HCT116 (cell line): Measurements from ENCODE around the gene PEX5. TPM values are rescaled to one million over a fixed set of nuclear protein-coding genes. Genes with fewer than 3 reads are reported as not detected.

Source experiments
- ATAC-seq: fragments of 200-7000 bp; cut with Tn5 transposase; 2 replicates; pipeline ENCODE4 v1.9.1; 2020; ENCODE audit warnings: mild to moderate bottlenecking, moderate library complexity
- BruUV-seq: library from RNA; stranded (reverse); fragments of 400-500 nt; replicated peaks from 2 replicates; lab custom pipeline; 2021; lab: Mats Ljungman, UMichigan
- CTCF ChIA-PET: fragments of 300-600 bp; sonication (Branson Sonifier 250); formaldehyde crosslinking; loops from one replicate; lab custom pipeline; 2021; ENCODE audit warnings: antibody characterized with exemption; lab: Charles Lee
- POLR2A ChIA-PET: fragments of 300-600, 350-600 bp; sonication (Branson Sonifier 250); formaldehyde crosslinking; loops from one replicate; lab custom pipeline; 2021; ENCODE audit warnings: antibody characterized with exemption; lab: Charles Lee
- RAD21 ChIA-PET, 2 experiments: fragments of 300-600 bp; sonication (Branson Sonifier 250); formaldehyde crosslinking; loops; one replicate each; lab custom pipeline; 2023; ENCODE audit warnings: low total read pairs in 2 of 2; ENCODE audit not compliant: uncharacterized antibody in 2 of 2, unreplicated experiment in 2 of 2, low non-redundant PET in 1 of 2; lab: Charles Lee
- DNase-seq: peaks from one replicate; pipeline ENCODE4 v3.0.0-alpha.2; 2010; ENCODE audit warnings: low read depth, low spot score
- H2AFZ ChIP-seq: fragments of 200-600 bp; shearing (Covaris generic), sonication (generic); 2 replicates; pipeline ENCODE4 v1.6.1; 2017; ENCODE audit warnings: low read depth, mixed run types, mixed read lengths, antibody characterized with exemption, low read length; ENCODE audit not compliant: poor library complexity, severe bottlenecking
- H3K27ac ChIP-seq: 2 replicates; pipeline ENCODE4 v1.5.1; 2012; ENCODE audit warnings: low read depth, low read length
- H3K27me3 ChIP-seq: fragments of 200-600 bp; sonication (generic); 2 replicates; pipeline ENCODE4 v1.6.1; 2016; ENCODE audit warnings: mixed run types, low read length, mixed read lengths; ENCODE audit not compliant: insufficient read depth
- H3K36me3 ChIP-seq, 2 experiments: fragments of 200-500 bp in 1 of 2; fragments of 200-600 bp in 1 of 2; sonication (Bioruptor generic) in 1 of 2; sonication (generic) in 1 of 2; 2 replicates each; pipeline versions ENCODE4 v1.5.1 to v1.6.1; 2014 to 2016; ENCODE audit warnings: low read length in 2 of 2, inconsistent platforms in 1 of 2, mixed read lengths in 1 of 2, mixed run types in 1 of 2; ENCODE audit not compliant: insufficient read depth in 2 of 2, control insufficient read depth in 1 of 2
- H3K4me1 ChIP-seq, 2 experiments: fragments of 200-600 bp in 1 of 2; sonication (generic) in 1 of 2; 2 replicates each; pipeline versions ENCODE4 v1.5.1 to v1.6.1; 2012 to 2017; ENCODE audit warnings: low read length in 2 of 2, inconsistent platforms in 1 of 2, mild to moderate bottlenecking in 1 of 2, mixed read lengths in 1 of 2, mixed run types in 1 of 2, moderate library complexity in 1 of 2; ENCODE audit not compliant: insufficient read depth in 2 of 2, control insufficient read depth in 1 of 2
- H3K4me2 ChIP-seq: fragments of 200-600 bp; sonication (generic); 2 replicates; pipeline ENCODE4 v1.6.1; 2017; ENCODE audit warnings: mixed run types, low read length, mixed read lengths
- H3K4me3 ChIP-seq, 2 experiments: fragments of 200-600 bp in 1 of 2; sonication (generic) in 1 of 2; replicated peaks in 1 of 2; 2 replicates each; pipeline ENCODE4 v1.5.1; 2011 to 2016; ENCODE audit warnings: low read length in 2 of 2, control low read depth in 1 of 2, low read depth in 1 of 2, mild to moderate bottlenecking in 1 of 2, mixed read lengths in 1 of 2, mixed run types in 1 of 2
- H3K79me2 ChIP-seq: fragments of 200-600 bp; sonication (generic); 2 replicates; pipeline ENCODE4 v1.6.1; 2017; ENCODE audit warnings: mild to moderate bottlenecking, mixed run types, low read length, moderate library complexity, mixed read lengths; ENCODE audit not compliant: insufficient read depth
- H3K9ac ChIP-seq: fragments of 200-600 bp; sonication (generic); 2 replicates; pipeline ENCODE4 v1.6.1; 2016; ENCODE audit warnings: low read length, mixed read lengths
- H3K9me2 ChIP-seq: fragments of 200-600 bp; sonication (generic), shearing (Covaris generic); 2 replicates; pipeline ENCODE4 v1.6.1; 2017; ENCODE audit warnings: mixed run types, mild to moderate bottlenecking, moderate library complexity; ENCODE audit not compliant: insufficient read depth
- H3K9me3 ChIP-seq, 2 experiments: fragments of 200-500 bp in 1 of 2; fragments of 200-600 bp in 1 of 2; sonication (Bioruptor generic) in 1 of 2; sonication (generic) in 1 of 2; 2 replicates each; pipeline ENCODE4 v1.6.1; 2014 to 2017; ENCODE audit warnings: low read length in 2 of 2, mixed read lengths in 2 of 2, inconsistent platforms in 1 of 2, low read depth in 1 of 2, mild to moderate bottlenecking in 1 of 2, mixed run types in 1 of 2, moderate library complexity in 1 of 2; ENCODE audit not compliant: control insufficient read depth in 1 of 2, insufficient read depth in 1 of 2
- H4K20me1 ChIP-seq: fragments of 200-600 bp; sonication (generic), shearing (Covaris generic); 2 replicates; pipeline ENCODE4 v1.6.1; 2017; ENCODE audit warnings: mixed run types, mild to moderate bottlenecking, moderate library complexity; ENCODE audit not compliant: insufficient read depth
- ATF3 ChIP-seq: IDR thresholded peaks from 2 replicates; pipeline ENCODE4 v1.6.1; 2012
- CBX3 ChIP-seq: IDR thresholded peaks from 2 replicates; pipeline ENCODE4 v1.6.1; 2012; ENCODE audit warnings: low read depth
- EZH2phosphoT487 ChIP-seq: fragments of 200-600 bp; IDR thresholded peaks from 2 replicates; pipeline ENCODE4 v1.6.1; 2018; ENCODE audit warnings: antibody characterized with exemption, borderline replicate concordance
- REST ChIP-seq: IDR thresholded peaks from 2 replicates; pipeline ENCODE4 v1.6.1; 2012; ENCODE audit warnings: low read depth
- SIN3A ChIP-seq: IDR thresholded peaks from 2 replicates; pipeline ENCODE4 v1.6.1; 2012; ENCODE audit warnings: low read depth
- SP1 ChIP-seq: IDR thresholded peaks from 2 replicates; pipeline ENCODE4 v1.6.1; 2012; ENCODE audit warnings: low read depth
- TCF7L2 ChIP-seq: IDR thresholded peaks from 2 replicates; pipeline ENCODE4 v1.7.0; 2011; ENCODE audit warnings: borderline replicate concordance, inconsistent platforms; ENCODE audit not compliant: insufficient read depth, insufficient read length; ENCODE audit errors: extremely low read depth
- intact Hi-C: fragments of 100-400 bp; cut with micrococcal nuclease; formaldehyde crosslinking; loops from 2 replicates; pipeline ENCODE4 v1.10.0; 2022
- total RNA-seq: library from RNA; stranded (reverse); gene quantifications from one replicate; pipeline ENCODE4 v1.2.1, GENCODE V29; 2021; ENCODE audit not compliant: unreplicated experiment

The PEX5 gene
- total RNA-seq, 1 experiment from 2014 or later, result 45.4 TPM

GRCh38 chr12:7189398-7190267, at the start of gene PEX5 (continued):
- TF ChIP-seq REST (no peak), CBX3 (no peak), SIN3A (no peak), ATF3 (no peak), TCF7L2 (no peak), SP1 (peak; percentile 84)

- DNase-seq (no peak), ATAC-seq (no peak)
- no peak overlapping the region for H3K4me2 ChIP-seq
- no peak overlapping the region for H2AFZ ChIP-seq
- H3K9me3 ChIP-seq, result no peaks in the 10 kb centered on the region
- intact Hi-C loops, result loop anchor here (1.0 to 2.0 kb wide), 3 partner anchors 47 to 497 kb away; no protein-coding TSS in a partner anchor
- TF ChIP-seq EZH2phosphoT487, result no peak
- no peaks in the 10 kb centered on the region for H3K79me2 ChIP-seq
- no peak overlapping the region for H3K27ac ChIP-seq
- H3K4me3 ChIP-seq, result no peak overlapping the region
- H3K27me3 ChIP-seq, result no peaks in the 10 kb centered on the region
- no peaks in the 10 kb centered on the region for H4K20me1 ChIP-seq
- ChIA-PET RAD21 (no interaction called here), POLR2A (no interaction called here), CTCF (interaction anchor here (0.6 to 1.0 kb wide), 4 partner anchors 13 to 496 kb away, joined by 3 to 4 read pairs (median 3); partner anchors contain the start of gene PEX5)
- H3K9ac ChIP-seq, result no peak overlapping the region
- no TSS peak for BruUV-seq
- H3K9me2 ChIP-seq, result no peaks in the 10 kb centered on the region
- peaks cover 0 to 19% of the 10 kb centered on the region in 2 experiments; a peak in 3 of 4 replicates for H3K36me3 ChIP-seq
- H3K4me1 ChIP-seq, result no peaks in the 10 kb centered on the region
These were observed 48.0 kb upstream of the PEX5 start for GRCh38 chr12:7141351-7142005.
